ENCODE results near the gene HPDL. TPM values are rescaled to one million over a fixed set of nuclear protein-coding genes. Genes with fewer than 3 reads are reported as not detected.

Gene HPDL
- total RNA-seq, 1 donor from 2014 or later: 31.0 TPM

- no peaks in the 10 kb centered on the region for H3K9me3 Mint-ChIP-seq
- intact Hi-C loops (cut with micrococcal nuclease): no loop called here
- DNase-seq (ENCODE audit: low spot score): no peak
- no peak overlapping the region for H3K4me3 Mint-ChIP-seq
- no peaks in the 10 kb centered on the region for H3K36me3 Mint-ChIP-seq (ENCODE audit: low read depth)
- no peaks in the 10 kb centered on the region for H3K27me3 Mint-ChIP-seq (ENCODE audit: insufficient read depth)
- no peak overlapping the region for H3K27ac Mint-ChIP-seq
- H3K4me1 Mint-ChIP-seq (ENCODE audit: low read depth): no peaks in the 10 kb centered on the region
These were observed 46.9 kb downstream of the HPDL start for GRCh38 chr1:45373573-45373972.

DNA sequence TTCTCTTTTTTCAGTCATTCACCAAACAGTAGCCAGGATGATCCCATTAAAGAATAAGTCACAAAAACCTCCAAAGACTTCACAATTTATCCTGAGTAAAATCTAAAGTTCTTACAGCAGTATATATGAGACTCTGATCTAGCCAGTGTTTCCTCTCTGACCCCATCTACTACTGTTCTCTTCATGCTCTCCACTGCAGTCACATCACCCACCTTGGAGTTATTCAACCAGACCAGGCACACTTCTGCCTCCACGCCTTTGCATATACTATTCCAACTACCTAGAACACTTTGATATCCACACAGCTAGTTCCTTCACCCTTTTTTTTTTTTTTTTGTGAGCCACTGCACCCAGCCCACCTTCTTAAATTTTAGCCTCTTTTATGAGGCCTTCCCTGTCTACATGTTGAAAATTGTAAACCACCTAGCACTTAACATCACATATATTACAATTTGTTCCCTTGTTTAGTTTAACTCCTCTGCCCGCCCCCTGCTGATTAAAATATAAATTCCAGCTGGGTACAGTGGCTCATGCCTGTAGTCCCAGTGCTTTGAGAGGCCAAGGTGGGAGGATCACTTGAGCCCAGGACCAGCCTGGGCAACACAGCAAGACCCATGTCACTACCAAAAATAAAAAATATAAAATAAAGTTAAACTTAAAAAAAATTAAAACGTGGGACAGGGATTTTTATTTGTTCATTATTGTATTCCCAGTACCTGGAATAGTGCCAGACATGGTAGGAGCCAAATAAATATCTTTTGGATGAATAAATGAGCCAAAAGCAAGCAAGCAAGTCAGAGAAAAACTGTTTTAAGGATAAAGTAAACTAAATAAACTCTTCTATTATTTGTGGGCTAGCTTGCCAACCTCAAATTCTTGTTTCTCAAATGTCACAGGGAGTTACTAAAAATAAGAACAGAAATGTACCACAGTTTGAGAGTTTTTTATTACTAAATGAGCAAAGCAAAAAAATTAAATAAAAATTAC, 48.7 kb downstream of the HPDL start:
- intact Hi-C loops (cut with micrococcal nuclease): no loop called here
- no peaks in the 10 kb centered on the region for H3K27me3 Mint-ChIP-seq (ENCODE audit: insufficient read depth)
- H3K4me3 Mint-ChIP-seq: no peak overlapping the region
- no peaks in the 10 kb centered on the region for H3K36me3 Mint-ChIP-seq (ENCODE audit: low read depth)
- no peaks in the 10 kb centered on the region for H3K9me3 Mint-ChIP-seq
- H3K4me1 Mint-ChIP-seq (ENCODE audit: low read depth): no peaks in the 10 kb centered on the region
- no peak for DNase-seq (ENCODE audit: low spot score)
- no peak overlapping the region for H3K27ac Mint-ChIP-seq

DNA sequence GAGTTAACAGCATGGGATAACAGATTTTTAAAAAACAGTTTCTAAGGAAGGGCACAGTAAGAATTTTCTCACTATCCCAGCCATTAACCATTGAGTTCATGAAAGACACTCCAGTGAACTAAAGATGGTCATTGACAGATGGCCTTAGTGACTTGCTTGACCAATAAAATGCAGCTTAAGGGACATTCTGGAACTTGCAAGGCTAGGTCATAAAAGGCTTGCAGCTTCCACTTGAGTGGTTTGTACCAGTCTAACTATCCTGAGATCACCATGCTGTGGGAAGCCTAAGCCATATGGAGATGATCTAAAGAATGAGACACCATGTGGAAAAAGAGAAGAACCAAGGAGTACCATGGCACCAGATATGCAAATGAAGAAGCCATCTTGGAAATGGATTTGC, 51.5 kb downstream of the HPDL start:
- H3K9me3 Mint-ChIP-seq: no peaks in the 10 kb centered on the region
- no peaks in the 10 kb centered on the region for H3K4me1 Mint-ChIP-seq (ENCODE audit: low read depth)
- H3K36me3 Mint-ChIP-seq (ENCODE audit: low read depth): no peaks in the 10 kb centered on the region
- DNase-seq (ENCODE audit: low spot score): no peak
- H3K27me3 Mint-ChIP-seq (ENCODE audit: insufficient read depth): no peaks in the 10 kb centered on the region
- intact Hi-C loops (cut with micrococcal nuclease): no loop called here
- H3K27ac Mint-ChIP-seq: no peak overlapping the region
- no peak overlapping the region for H3K4me3 Mint-ChIP-seq

Other genes starting within 250 kb of the HPDL start
- 0.10 and 0.15 TPM in 2 replicates for gene ZSWIM5, start 120.3 kb upstream of the HPDL start, total RNA-seq
- 39.1 and 41.4 TPM in 2 replicates for gene TOE1, start 13.3 kb downstream of the HPDL start, total RNA-seq
- 53.4 and 55.9 TPM in 2 replicates for gene MUTYH, start 13.5 kb downstream of the HPDL start, total RNA-seq
- 1.4 and 1.6 TPM in 2 replicates for gene TESK2, start 164.3 kb downstream of the HPDL start, total RNA-seq
- gene CCDC163, start 173.2 kb downstream of the HPDL start, total RNA-seq: 3.5 and 4.5 TPM in 2 replicates
- 10.4 and 10.6 TPM in 2 replicates for gene MMACHC, start 173.4 kb downstream of the HPDL start, total RNA-seq
- 635 and 655 TPM in 2 replicates for gene PRDX1, start 195.0 kb downstream of the HPDL start, total RNA-seq
- gene AKR1A1, start 223.9 kb downstream of the HPDL start, total RNA-seq: 192 and 194 TPM in 2 replicates

Measured in activated T-helper 1 cell treated with anti-CD3 and anti-CD28 coated beads, Interleukin-12 subunit alpha, Interleukin-12 subunit beta, Interleukin-2, Interleukin-4 antibody, amounts not matched to agents 30 ng/mL and 10 ng/mL and 1 ng/mL, durations not matched to agents 14 hours and 24 hours and 36 hours (primary cell).